A549 treated with AZD9567 at 1 μM for 4 hours (cell line): ENCODE data around the gene GYPB. TPM values are rescaled to one million over a fixed set of nuclear protein-coding genes. Genes with fewer than 3 reads are reported as not detected.

Experiments used
- total RNA-seq: library from RNA; stranded (reverse); fragments of 200-300 nt; extraction: Qiagen RNA extraction; gene quantifications from 5 replicates; pipeline ENCODE4 v1.2.3, GENCODE V29; 2022; ENCODE audit not compliant: insufficient read depth

Gene GYPB
- total RNA-seq = not detected in 5 replicates

DNA sequence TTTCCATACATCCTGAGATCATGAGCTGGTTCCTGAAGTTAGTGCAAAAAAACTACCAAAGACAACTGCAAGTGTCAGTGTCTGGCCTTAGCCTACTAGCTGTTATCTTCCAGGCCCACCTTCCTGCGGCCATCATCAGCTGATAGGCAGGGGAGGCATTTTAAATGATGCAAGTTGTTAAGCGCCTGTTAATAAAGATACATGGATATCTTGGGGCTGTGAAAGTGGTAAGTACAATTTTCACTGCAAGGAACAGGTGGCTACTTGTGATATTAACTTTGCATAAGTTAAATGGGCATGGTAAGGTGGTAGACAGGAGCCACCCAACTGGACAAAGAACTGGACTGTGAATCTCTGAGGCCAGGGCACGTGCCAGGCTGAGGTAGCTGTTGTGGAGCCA is at the start of gene GYPB:
TSS of gene GYPB (minus strand) at position 104 of the 400 bp plus-strand sequence. CDS start at position 11, 93 bp downstream.

Other genes starting within 250 kb of the GYPB start
- gene GYPE, start 113.8 kb downstream of the GYPB start, total RNA-seq = not detected in 5 replicates
- gene GYPA, start 121.3 kb upstream of the GYPB start, total RNA-seq = not detected in 5 replicates